HepG2 (cell line): ENCODE results near the gene APOM. TPM values are rescaled to one million over a fixed set of nuclear protein-coding genes. Genes with fewer than 3 reads are reported as not detected.
A peak's percentile ranks its signal among the peaks of the same experiment; 100 is the strongest.

Experiments
- CSRNP2 ChIP-seq: sonication (generic); formaldehyde crosslinking; conservative IDR thresholded peaks from 2 replicates; pipeline ENCODE4 v1.8.0; 2022; ENCODE audit warnings: low read depth, missing genetic modification reagents
- DDIT3 ChIP-seq: sonication (generic); formaldehyde crosslinking; IDR thresholded peaks from 2 replicates; pipeline ENCODE4 v1.4.0; 2020; ENCODE audit warnings: mild to moderate bottlenecking, missing genetic modification reagents
- DRAP1 ChIP-seq: IDR thresholded peaks from 2 replicates; pipeline ENCODE4 v1.6.1; 2016; ENCODE audit warnings: missing genetic modification reagents, missing compliant biosample characterization
- ELF3 ChIP-seq: IDR thresholded peaks from 2 replicates; pipeline ENCODE4 v1.6.1; 2016; ENCODE audit warnings: missing genetic modification reagents, missing compliant biosample characterization
- HNF1A ChIP-seq, 2 experiments: sonication (generic) in 1 of 2; formaldehyde crosslinking in 1 of 2; IDR thresholded peaks; 2 replicates each; pipeline versions ENCODE4 v1.4.0 to v1.6.1; 2016 to 2020; ENCODE audit warnings: borderline replicate concordance in 1 of 2, low read depth in 1 of 2, mild to moderate bottlenecking in 1 of 2, missing genetic modification reagents in 1 of 2
- ZFX ChIP-seq: sonication (generic); formaldehyde crosslinking; IDR thresholded peaks from 2 replicates; pipeline ENCODE4 v1.4.0; 2020; ENCODE audit warnings: mild to moderate bottlenecking, low read depth, missing genetic modification reagents, moderate library complexity
- ZNF136 ChIP-seq: sonication (generic); formaldehyde crosslinking; IDR thresholded peaks from 2 replicates; pipeline ENCODE4 v1.8.1; 2022; ENCODE audit warnings: low read depth, mild to moderate bottlenecking, moderate library complexity, missing genetic modification reagents
- ZNF251 ChIP-seq: sonication (generic); formaldehyde crosslinking; IDR thresholded peaks from 2 replicates; pipeline ENCODE4 v1.9.0; 2021; ENCODE audit warnings: mild to moderate bottlenecking, missing genetic modification reagents
- ZNF276 ChIP-seq: sonication (generic); formaldehyde crosslinking; IDR thresholded peaks from 2 replicates; pipeline ENCODE4 v1.4.0; 2020; ENCODE audit warnings: mild to moderate bottlenecking, low read depth, missing genetic modification reagents
- ZNF441 ChIP-seq: sonication (generic); formaldehyde crosslinking; IDR thresholded peaks from 2 replicates; pipeline ENCODE4 v1.7.0; 2021; ENCODE audit warnings: missing genetic modification reagents, borderline replicate concordance
- polyA plus RNA-seq, 8 experiments: library from polyadenylated mRNA; depleted of rRNA in 3 of 8; stranded (reverse) in 7 of 8; unstranded in 1 of 8; fragments of >200 nt; fragmentation: Illumina TruSeq in 4 of 8; extraction: Trizol in 4 of 8; gene quantifications; 2 replicates each; pipeline versions ENCODE4 v1.2.1 to v1.2.3, GENCODE V29; 2011 to 2016; ENCODE audit warnings: low read depth in 4 of 8, missing spikeins in 1 of 8, mixed read lengths in 1 of 8; ENCODE audit not compliant: insufficient read depth in 1 of 8
- total RNA-seq, 5 experiments: library from RNA; depleted of rRNA; stranded (reverse); fragments of >200 nt; fragmentation: Illumina TruSeq; extraction: Trizol; gene quantifications; 2 replicates each; pipeline ENCODE4 v1.2.3, GENCODE V29; 2016; ENCODE audit warnings: low read depth in 1 of 5

The APOM gene
- total and polyA plus RNA-seq, 2 of the 13 experiments (the other 11 are each of a cell fraction or from before 2014, with no cell fraction given) = 98.2 to 1,140 TPM

- TF ChIP-seq DDIT3 = no peak
- TF ChIP-seq HNF1A (IDR thresholded peaks at IDR 0.05; ENCODE audit: low read depth) = peak; percentile 37
- TF ChIP-seq HNF1A (CRISPR knock-in tag; IDR thresholded peaks at IDR 0.05; ENCODE audit: borderline replicate concordance) = peak; percentile 70
- no peak for TF ChIP-seq ZNF136 (CRISPR knock-in tag)
- no peak for TF ChIP-seq ELF3 (CRISPR knock-in tag)
- peak; percentile 98 for TF ChIP-seq ZNF441 (CRISPR knock-in tag)
- peak; percentile 42; the same call in 1 of the 2 replicates for TF ChIP-seq ZNF251 (CRISPR knock-in tag)
- no peak for TF ChIP-seq CSRNP2
- peak; percentile 79 for TF ChIP-seq ZFX (CRISPR knock-in tag)
- TF ChIP-seq ZNF276 = peak; percentile 91
- peak; percentile 98 for TF ChIP-seq DRAP1 (CRISPR knock-in tag)
Measured at GRCh38 chr6:31619805-31620585, 35.7 kb upstream of the APOM start (continued).
